ENCODE results near the gene ARSI.

ARSI gene

DNA sequence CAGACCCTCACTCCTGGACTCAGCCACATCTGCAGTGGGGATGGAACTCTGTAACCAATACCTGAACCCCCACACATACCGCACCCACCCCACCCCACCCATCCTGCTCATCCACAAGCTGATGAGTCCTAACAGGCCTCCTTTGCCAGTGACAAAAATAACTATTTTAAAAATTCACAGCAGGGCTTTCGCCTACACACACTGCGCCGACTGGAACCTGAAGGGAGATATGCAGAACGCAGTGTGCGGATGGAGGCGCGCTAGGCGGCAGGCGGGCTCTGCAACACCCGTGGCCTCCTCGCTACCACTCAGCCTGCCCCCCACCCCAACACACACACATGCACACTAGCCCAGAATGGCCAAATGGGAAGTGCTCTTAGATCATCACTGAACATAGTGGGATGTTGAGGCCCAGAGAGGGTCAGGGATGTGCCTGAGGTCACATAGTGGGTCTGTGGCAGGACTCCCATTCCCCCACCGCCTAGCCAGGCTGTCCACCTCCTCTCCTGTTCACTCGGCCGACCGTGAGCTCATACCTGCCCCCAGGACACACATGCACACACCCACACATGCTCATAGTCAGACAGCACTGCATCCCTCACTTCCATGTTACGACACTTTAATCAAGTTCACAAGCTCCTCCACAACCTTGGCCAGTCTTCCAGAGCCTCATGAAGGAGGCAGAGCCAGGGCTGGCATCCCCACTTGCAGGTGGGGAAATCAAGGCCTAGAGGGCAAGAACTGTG is 6.8 kb downstream of the ARSI start:
- no peak overlapping the region for H3K4me3 ChIP-seq (ENCODE audit: low read depth, low read length)
- DNase-seq (ENCODE audit: low read depth): no peak
- TF ChIP-seq, protein P1, sequence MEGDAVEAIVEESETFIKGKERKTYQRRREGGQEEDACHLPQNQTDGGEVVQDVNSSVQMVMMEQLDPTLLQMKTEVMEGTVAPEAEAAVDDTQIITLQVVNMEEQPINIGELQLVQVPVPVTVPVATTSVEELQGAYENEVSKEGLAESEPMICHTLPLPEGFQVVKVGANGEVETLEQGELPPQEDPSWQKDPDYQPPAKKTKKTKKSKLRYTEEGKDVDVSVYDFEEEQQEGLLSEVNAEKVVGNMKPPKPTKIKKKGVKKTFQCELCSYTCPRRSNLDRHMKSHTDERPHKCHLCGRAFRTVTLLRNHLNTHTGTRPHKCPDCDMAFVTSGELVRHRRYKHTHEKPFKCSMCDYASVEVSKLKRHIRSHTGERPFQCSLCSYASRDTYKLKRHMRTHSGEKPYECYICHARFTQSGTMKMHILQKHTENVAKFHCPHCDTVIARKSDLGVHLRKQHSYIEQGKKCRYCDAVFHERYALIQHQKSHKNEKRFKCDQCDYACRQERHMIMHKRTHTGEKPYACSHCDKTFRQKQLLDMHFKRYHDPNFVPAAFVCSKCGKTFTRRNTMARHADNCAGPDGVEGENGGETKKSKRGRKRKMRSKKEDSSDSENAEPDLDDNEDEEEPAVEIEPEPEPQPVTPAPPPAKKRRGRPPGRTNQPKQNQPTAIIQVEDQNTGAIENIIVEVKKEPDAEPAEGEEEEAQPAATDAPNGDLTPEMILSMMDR (IDR thresholded peaks at IDR 0.05; ENCODE audit: insufficient read depth, low read depth, low read length, missing control alignments): no peak

GRCh38 chr5:150295172-150295634 is 7.5 kb downstream of the ARSI start:
- TF ChIP-seq, protein P1 (IDR thresholded peaks at IDR 0.05; ENCODE audit: insufficient read depth, low read depth, low read length, missing control alignments): no peak
- DNase-seq (ENCODE audit: low read depth): no peak
- no peak overlapping the region for H3K4me3 ChIP-seq (ENCODE audit: low read depth, low read length)

DNA sequence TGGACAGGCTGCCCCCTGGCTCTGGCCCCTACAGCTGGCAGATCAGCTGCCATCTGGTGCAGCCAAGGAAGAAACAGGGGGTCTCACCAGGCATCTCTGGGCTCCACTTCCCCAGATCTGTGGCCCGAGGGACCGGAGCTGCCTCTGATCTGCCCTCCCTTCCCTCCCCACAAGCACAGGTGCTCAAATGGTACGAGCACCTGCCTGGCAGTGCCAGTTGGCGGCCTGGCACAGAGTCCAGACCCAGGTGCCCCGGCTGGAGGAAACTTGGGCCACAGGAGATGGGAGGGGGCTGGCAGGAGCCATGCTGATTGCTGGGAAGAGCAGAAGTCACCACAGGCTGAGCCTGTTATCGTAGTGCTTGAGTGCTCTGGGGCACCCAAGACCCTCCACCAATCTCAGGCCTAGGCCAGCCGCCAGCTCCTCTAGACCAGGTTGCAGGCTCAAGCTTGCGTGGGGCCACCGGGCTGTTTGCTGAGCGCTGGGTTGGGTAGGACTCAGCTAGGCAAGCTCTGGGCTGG is 8.1 kb downstream of the ARSI start:
- no peak for DNase-seq (ENCODE audit: low read depth)
- TF ChIP-seq, protein P1 (IDR thresholded peaks at IDR 0.05; ENCODE audit: insufficient read depth, low read depth, low read length, missing control alignments): no peak
- H3K4me3 ChIP-seq (ENCODE audit: low read depth, low read length): no peak overlapping the region

GRCh38 chr5:150293091-150293941 is 9.4 kb downstream of the ARSI start:
- DNase-seq (ENCODE audit: low read depth): no peak
- no peak overlapping the region for H3K4me3 ChIP-seq (ENCODE audit: low read depth, low read length)
- TF ChIP-seq, protein P1 (IDR thresholded peaks at IDR 0.05; ENCODE audit: insufficient read depth, low read depth, low read length, missing control alignments): no peak

GRCh38 chr5:150291388-150292385 is 11.0 kb downstream of the ARSI start:
- H3K4me3 ChIP-seq (ENCODE audit: low read depth, low read length): no peak overlapping the region
- DNase-seq (ENCODE audit: low read depth): no peak
- TF ChIP-seq, protein P1 (IDR thresholded peaks at IDR 0.05; ENCODE audit: insufficient read depth, low read depth, low read length, missing control alignments): no peak
